A673 (cell line): ENCODE measurements around the gene NCAPD3.

Experiments
- EZH2 ChIP-seq: fragments of 200-600 bp; sonication (generic); IDR thresholded peaks from 2 replicates; pipeline ENCODE4 v1.6.1; 2017; ENCODE audit warnings: borderline replicate concordance, low read depth, mild to moderate bottlenecking, mixed read lengths, antibody characterized with exemption, low read length; ENCODE audit not compliant: poor library complexity, severe bottlenecking
- TF ChIP-seq, protein P1 (sequence below): fragments of 300-800, 200-600 bp; sonication (generic); conservative IDR thresholded peaks from 2 replicates; pipeline ENCODE4 v1.5.1; 2017; ENCODE audit warnings: low read depth, mild to moderate bottlenecking, antibody characterized with exemption, low read length, moderate library complexity, mixed read lengths

DNA sequence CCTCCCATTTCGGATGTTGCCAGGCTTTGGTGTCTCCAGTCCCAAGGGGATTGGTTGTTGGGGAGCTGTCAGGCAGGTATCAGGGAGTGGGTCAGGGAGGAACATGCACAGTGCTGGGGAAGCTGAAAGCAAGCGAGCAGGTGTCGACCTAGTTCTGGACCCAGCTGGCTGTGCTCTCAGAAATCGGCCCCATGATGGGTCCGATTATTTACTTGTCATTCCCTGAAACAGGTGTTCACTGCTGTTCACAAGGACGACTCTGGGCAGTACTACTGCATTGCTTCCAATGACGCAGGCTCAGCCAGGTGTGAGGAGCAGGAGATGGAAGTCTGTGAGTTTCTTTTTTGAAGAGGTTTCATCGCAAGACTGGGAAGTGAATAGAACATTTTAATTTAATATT lies 78.1 kb downstream of the NCAPD3 start:
- TF ChIP-seq, protein P1, sequence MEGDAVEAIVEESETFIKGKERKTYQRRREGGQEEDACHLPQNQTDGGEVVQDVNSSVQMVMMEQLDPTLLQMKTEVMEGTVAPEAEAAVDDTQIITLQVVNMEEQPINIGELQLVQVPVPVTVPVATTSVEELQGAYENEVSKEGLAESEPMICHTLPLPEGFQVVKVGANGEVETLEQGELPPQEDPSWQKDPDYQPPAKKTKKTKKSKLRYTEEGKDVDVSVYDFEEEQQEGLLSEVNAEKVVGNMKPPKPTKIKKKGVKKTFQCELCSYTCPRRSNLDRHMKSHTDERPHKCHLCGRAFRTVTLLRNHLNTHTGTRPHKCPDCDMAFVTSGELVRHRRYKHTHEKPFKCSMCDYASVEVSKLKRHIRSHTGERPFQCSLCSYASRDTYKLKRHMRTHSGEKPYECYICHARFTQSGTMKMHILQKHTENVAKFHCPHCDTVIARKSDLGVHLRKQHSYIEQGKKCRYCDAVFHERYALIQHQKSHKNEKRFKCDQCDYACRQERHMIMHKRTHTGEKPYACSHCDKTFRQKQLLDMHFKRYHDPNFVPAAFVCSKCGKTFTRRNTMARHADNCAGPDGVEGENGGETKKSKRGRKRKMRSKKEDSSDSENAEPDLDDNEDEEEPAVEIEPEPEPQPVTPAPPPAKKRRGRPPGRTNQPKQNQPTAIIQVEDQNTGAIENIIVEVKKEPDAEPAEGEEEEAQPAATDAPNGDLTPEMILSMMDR = no peak
- TF ChIP-seq EZH2 = no peak
